GM19351 (cell line): Measurements from ENCODE around the gene YPEL1.

Experiments used
- ATAC-seq: cut with Tn5 transposase; IDR thresholded peaks from one replicate; pipeline ENCODE4 v1.9.1; 2021; ENCODE audit warnings: mild to moderate bottlenecking, moderate library complexity; ENCODE audit not compliant: unreplicated experiment

Gene YPEL1

DNA sequence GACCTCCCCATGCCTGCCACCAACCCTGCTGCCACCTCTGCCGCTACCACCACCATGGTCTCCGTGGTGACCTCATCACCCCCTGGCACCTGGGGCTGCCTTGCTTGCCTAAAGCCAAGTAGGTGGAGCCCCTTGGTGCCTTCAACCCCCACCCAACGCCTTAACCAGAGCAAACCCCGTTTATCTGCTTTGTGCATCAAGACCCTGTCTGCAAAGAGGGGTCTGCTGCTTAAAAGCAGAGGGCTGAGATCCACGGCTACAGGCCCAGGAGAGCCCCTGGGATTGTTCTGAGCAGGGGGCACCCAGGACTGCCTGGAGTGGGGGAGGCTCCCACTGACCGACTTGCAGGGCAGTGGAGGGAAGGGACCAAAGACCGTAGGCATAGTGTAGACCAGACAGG is 74.7 kb downstream of the YPEL1 start:
- ATAC-seq, result no peak

- no peak for ATAC-seq
Measured at GRCh38 chr22:21659864-21660525, 75.6 kb downstream of the YPEL1 start.

DNA sequence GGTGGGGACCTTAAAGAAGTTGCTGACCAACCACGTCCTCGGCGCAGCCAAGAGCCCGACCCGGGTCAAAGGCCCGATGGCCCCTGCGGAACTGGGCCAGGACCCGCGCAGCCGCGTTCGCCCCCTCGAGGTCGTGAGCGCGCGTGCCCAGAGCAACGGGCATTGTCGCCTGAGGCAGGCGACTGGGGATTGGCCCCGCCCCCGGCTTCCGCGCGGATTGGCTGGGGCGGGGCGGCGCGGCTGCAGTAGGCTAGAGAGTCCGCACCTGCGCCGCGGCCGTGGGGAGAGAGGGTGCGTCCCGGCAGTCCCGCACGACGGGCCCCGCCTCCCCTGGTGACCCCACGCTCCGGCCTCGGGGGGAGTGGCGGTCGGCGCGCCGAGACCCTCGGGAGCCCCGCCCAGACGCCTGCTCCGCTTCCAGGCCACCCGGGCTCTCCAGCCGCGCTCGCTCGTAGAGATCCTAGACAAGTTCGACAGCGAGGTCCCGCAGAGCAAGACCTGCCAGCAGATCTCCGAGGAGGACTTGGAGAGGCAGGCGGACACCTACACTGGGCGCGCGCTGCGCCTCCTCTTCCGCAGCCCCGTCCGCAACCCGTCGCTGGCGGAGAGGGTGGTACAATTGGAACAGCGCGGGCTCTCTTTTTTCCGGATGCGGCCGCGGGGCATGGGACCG is 78.1 kb downstream of the YPEL1 start:
- no peak for ATAC-seq

GRCh38 chr22:21657020-21657359 is 78.6 kb downstream of the YPEL1 start:
- no peak for ATAC-seq

- ATAC-seq, result peak; percentile 10
Measured at GRCh38 chr22:21652547-21653545, 82.7 kb downstream of the YPEL1 start.

GRCh38 chr22:21652010-21652546 is 83.5 kb downstream of the YPEL1 start:
- ATAC-seq, result peak; percentile 87

- peak; percentile 16 for ATAC-seq
Measured at GRCh38 chr22:21651521-21652009, 84.0 kb downstream of the YPEL1 start.

DNA sequence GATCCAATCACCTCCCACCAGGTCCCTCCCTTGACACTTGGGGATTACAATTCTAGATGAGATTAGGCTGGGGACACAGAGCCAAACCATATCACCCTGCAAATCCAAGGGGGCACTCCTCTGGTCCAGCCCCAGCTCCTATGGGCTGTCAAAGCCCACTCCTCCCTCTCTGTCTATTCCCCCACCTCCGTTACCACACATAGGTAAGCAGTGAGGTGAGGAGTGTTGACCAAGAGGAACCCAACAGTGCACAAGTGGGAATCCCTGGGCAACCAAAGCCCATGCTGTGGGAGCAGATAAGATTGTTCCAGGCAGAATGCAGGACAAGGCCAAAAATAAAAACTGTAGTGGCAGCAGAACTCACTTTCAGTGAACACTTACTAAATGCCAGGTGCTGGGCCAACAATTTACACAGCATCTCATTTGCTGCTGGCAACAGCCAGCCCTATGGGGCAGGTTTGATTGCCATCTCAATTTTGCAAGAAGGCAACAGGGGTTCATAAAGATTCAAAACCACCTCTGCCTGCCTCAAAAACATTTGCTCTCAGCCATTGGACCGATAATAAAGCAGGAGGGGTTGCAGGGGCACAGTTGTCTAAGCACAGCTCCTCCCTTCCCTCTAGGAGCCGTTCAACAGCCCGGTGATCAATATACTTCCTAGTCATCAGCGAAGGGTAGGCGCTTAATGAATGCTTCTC is 84.6 kb downstream of the YPEL1 start:
- ATAC-seq, result no peak

DNA sequence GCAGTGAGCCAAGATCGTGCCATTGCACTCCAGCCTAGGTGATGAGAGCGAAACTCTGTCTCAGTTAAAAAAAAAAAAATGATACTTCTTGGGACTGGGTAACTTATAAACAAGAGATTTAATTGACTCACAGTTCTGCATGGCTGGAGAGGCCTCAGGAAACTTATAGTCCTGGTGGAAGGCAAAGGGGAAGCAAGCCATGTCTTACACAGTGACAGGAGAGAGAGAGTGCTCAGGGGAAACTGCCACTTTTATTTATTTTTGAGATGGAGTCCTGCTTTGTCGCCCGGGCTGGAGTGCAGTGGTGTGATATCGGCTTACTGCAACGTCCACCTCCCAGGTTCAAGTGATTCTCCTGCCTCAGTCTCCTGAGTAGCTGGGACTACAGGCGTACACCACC is 85.3 kb downstream of the YPEL1 start:
- ATAC-seq, result no peak
